Fibroblast of mammary gland (primary cell): Measurements from ENCODE around the gene ATG9B.
"Not testable (repeated sequence)": the region's sequence is repeated elsewhere in the genome, so short reads cannot be mapped to it uniquely, and the experiment has no call there.

Experiments used
- DNase-seq: peaks from one replicate; pipeline ENCODE4 v3.0.0-alpha.2; 2010; ENCODE audit warnings: low read depth
- H3K4me3 ChIP-seq: 2 replicates; pipeline ENCODE4 v1.5.1; 2011; ENCODE audit warnings: low read depth, mild to moderate bottlenecking, low read length, moderate library complexity; ENCODE audit not compliant: control insufficient read depth
- CTCF ChIP-seq: conservative IDR thresholded peaks from 2 replicates; pipeline ENCODE4 v1.5.1; 2011; ENCODE audit warnings: low read depth, low read length, inconsistent platforms; ENCODE audit not compliant: control insufficient read depth, insufficient read depth

The ATG9B gene

DNA sequence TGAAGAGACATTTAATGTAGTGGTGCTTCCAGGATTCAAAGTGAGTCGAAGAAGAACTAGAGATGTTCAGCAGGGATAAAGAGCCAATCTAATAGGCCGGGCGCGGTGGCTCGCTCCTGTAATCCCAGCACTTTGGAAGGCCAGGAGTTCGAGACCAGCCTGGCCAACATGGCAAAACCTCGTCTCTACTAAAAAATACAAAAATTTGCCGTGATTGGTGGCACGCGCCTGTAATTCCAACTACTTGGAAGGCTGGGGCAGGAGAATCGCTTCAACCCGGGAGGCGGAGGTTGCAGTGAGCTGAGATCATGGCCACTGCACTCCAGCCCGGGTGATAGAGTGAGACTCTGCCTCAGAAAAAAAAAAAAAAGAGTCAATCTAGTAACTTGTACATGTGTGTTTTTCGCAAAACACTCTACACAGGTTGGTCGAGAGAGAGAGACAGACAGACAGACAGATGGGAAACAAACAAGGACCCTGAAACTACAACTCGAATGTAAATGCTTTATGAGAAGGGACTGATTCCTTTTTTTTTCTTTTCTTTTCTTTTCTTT lies 4.7 kb upstream of the ATG9B start:
- no peak for DNase-seq
- TF ChIP-seq CTCF, result no peak
- peak overlapping the region; percentile 87 for H3K4me3 ChIP-seq

DNA sequence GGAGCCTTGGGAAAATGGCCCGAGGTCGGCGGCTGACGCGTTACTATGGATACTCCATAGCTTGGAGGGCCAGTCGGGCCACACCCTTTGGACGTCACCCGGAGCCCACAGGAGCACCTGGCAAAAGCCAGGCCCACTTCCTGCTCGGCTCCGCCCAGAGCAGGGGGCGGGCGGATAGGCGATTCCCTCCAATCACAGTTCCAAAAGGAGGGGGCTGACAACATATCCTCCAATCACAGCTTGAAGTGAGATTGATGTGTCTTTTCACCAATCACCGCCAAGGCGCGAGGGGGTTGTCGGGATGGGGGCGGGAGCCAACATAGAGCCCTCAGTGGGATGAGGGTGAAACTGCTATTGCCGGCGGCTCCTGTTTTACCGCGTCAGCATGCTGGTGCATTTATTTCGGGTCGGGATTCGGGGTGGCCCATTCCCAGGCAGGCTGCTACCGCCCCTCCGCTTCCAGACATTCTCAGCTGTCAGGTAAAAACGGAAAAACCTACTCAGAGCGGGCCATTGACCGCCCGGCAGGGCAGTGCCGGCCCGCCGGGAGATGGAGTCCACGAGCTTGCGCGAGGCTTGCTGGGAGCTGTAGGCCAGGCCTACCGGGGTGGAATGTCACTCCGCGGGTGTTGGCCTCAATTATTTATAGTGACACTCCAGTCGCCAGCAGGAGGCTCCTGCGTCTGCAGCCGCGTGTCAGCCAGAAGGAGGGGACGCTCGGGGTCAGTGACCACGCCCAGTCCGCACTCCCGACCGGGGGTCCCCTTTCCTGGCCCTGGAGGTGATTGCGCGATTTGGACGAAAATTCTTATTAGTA lies 4.0 kb upstream of the ATG9B start, which contains the start of gene ABCB8:
Gene ABCB8 (plus strand): TSS at position 320 of the 817 bp plus-strand sequence. CDS start 66 bp downstream, at position 386.
- DNase-seq, result peak; percentile 98
- peak; percentile 21 for TF ChIP-seq CTCF
- H3K4me3 ChIP-seq, result peak within 1 kb of the TSS; percentile 87

DNA sequence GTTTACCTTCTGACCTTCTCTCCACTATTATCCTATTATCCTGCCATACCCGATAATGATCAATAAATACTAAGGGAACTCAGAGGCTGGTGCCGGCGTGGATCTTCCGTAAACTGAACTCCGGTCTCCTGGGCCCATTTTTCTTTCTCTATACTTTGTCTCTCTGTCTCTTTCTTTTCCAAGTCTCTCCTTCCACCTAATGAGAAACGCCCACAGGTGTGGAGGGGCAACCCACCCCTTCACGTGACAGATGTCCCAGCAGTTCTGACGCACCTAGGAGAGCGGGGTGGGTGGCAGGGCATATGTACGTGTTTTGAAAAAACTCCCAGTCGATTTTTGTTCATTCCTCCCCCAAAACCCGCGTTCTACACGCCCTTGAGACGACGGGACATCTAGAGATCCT lies 3.4 kb upstream of the ATG9B start:
- DNase-seq, result not testable (repeated sequence)
- H3K4me3 ChIP-seq, result peak overlapping the region; percentile 87

GRCh38 chr7:151026771-151027727 lies 2.8 kb upstream of the ATG9B start:
- H3K4me3 ChIP-seq, DNase-seq: not testable (repeated sequence)

DNA sequence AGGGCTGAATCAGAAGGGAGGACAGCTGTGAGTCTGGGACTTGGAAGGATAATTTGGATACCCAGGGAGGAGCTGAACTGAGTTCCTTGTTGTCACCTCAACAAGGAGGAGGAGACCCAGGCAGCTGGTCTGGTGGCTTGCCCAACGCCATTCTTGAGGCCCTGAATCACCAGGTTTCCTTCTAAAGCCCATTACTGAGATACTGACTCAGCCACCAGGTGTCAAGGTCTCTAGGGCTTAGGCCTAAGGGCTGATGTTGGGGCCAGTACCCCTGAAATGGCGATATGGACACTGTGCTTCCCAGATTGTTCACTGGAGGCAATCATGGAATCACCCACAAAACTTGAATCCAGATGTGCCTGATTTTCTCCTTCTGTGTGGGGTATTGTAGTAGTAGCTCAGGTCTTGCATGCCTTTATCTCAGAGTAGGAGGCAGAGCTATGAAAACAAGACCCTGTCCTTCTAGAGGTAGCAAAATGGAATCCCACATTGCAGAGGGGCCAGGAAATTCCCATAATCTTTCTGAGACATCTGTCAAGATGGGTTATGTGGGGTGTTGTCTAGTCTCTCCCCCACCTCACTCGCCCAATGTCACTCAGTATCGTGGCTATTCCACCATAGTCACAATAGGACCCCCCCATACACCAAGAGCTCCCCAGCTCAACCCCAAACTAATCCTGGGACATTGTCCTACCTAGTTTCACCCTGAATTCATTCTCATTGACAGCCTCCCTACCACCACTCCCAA lies 1.8 kb upstream of the ATG9B start:
- DNase-seq, result peak; percentile 52
- TF ChIP-seq CTCF, result no peak
- no peak overlapping the region for H3K4me3 ChIP-seq

DNA sequence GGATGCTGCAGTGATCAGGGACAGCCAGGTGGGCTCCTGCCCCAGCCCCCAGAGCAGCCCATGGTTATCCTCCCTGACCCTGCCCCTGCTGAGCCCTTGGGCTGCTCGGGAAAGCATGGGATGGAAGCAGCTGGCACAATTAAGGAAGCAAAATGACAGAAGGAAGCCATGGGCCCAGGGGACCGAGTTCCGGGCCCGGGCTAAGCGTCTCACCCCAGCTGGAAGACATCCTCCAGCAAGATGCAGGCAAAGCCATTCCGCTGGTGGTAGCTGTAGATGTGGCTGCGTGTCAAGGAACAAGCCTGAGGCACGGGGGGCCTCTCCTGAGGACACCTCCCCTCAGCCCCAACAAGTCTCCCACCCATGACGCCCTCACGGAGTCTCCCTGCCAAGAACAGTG lies 1.1 kb downstream of the ATG9B start:
- DNase-seq, result no peak
- no peak for TF ChIP-seq CTCF
- no peak overlapping the region for H3K4me3 ChIP-seq

GRCh38 chr7:151020231-151020630 lies 4.1 kb downstream of the ATG9B start:
- TF ChIP-seq CTCF, result no peak
- no peak for DNase-seq
- H3K4me3 ChIP-seq, result no peak overlapping the region
